GM19397 (cell line): Measurements from ENCODE around the gene DRP2.
"Not testable (repeated sequence)": the region's sequence is repeated elsewhere in the genome, so short reads cannot be mapped to it uniquely, and the experiment has no call there.

Experiments
- ATAC-seq: cut with Tn5 transposase; IDR thresholded peaks from one replicate; pipeline ENCODE4 v1.9.1; 2021; ENCODE audit warnings: mild to moderate bottlenecking, moderate library complexity; ENCODE audit not compliant: unreplicated experiment

Gene DRP2

GRCh38 chrX:101219116-101219863 is at the start of gene DRP2:
Gene DRP2, plus strand, starts transcription at chrX:101219786. Its CDS starts 11,862 bp downstream, at chrX:101231648.
- ATAC-seq, result no peak

DNA sequence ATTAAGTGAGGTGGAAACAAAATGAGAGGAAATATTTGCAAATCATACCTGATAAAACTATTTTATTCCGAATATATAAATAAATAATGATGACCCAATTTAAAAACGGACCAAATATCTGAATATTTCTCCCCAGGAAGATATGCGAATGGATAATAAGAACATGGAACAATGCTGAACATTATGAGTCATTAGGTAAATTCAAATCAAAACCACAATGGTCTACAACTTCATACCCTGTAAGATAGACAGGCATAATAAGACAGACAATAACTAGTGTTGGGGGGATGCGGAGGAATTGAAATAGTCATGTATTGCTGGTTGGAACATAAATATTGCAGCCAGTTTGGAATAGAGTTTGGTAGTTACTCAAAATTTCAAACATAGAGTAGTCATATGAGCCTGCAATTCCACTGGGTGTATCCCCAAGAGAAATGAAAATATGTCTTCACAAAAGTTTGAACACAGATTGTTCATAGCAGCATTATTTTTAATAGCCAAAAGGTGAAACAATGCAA is 47.6 kb upstream of the DRP2 start:
- no peak for ATAC-seq

GRCh38 chrX:101176439-101176838 is 43.1 kb upstream of the DRP2 start:
- no peak for ATAC-seq

DNA sequence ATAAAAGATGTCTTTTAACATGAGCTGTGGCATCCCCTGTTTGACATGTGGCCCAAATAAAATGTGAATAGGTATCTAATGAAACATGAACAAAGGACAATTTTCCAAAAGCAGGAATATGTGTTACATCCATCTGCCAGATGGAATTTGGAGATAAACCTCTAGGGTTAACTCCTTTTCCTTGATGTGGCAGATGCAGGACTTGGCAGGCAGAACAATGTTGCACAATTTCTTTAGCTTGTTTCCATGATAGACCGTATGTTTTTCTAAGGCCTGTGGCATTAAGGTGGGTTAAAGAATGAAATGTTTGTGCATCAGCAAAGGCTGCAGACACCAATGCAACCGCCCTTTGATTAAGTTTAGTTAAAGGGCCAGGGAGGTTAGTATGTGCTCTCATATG is 34.7 kb upstream of the DRP2 start:
- not testable (repeated sequence) for ATAC-seq

DNA sequence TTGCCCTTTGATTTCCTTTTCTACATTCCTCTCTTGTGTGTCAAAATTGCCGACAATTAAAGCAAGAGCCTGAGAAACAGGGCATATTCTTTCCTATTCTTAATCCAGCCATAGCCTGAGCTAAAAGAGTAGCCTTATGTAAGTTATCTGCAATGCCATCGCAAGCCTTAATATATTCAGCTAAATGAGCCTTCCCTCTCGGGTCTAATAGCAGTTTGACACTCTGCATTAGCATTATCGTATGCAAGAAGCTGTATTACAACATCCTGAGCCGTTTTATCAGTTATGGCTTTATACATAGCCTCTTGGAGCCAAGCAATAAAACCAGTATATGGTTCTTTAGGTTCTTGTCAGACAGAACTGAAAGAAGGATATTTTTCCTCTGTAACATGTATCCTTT is 31.6 kb upstream of the DRP2 start:
- ATAC-seq, result not testable (repeated sequence)

DNA sequence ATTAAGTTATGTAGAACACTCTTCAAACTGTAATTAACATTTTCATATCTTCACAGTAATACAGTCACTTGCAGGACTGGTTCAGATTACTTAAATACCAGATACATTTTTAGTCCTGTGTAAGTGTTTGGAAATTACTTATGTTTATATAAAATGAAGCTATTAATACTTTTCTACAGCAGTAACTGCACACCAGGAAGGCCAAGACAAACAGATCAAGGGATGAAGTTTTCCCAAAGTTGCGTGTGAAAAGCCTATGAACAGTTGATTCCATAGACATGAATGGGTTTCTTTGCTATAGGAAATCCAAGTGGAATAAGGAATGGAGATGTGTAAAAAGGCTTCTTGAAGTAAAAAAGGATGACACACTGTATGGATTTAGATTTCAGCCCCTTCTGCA is 28.9 kb upstream of the DRP2 start:
- ATAC-seq, result no peak

DNA sequence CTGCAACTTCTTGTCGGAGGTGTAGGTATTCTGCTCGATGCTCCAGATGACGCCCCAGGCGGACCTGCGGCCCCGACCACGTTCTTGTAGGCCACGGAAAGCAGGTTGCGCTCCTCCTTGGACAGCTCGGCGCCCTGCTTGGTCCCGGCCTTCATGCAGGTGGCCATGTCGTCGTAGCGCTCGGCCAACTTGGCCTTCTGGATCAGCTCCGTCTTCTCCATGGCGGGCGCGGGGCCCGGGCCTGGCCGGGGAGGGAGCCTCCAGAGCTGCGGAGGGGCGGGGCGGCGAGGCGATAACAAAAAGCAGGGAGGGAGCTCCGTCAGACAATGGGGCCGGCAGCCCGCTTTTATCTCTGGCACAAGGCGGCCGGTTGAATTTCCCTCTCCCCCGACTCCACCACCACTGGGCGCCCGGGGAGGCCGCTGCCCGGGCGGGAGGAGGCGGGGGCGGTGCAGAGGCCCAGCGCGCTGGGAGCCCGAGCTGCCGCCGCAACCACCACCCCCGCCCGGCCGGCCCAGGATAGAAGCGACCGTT is 28.3 kb upstream of the DRP2 start:
- ATAC-seq, result no peak

- ATAC-seq, result no peak
These were observed 24.0 kb upstream of the DRP2 start for GRCh38 chrX:101195442-101196173.

GRCh38 chrX:101203761-101204351 is 15.7 kb upstream of the DRP2 start:
- ATAC-seq, result no peak

DNA sequence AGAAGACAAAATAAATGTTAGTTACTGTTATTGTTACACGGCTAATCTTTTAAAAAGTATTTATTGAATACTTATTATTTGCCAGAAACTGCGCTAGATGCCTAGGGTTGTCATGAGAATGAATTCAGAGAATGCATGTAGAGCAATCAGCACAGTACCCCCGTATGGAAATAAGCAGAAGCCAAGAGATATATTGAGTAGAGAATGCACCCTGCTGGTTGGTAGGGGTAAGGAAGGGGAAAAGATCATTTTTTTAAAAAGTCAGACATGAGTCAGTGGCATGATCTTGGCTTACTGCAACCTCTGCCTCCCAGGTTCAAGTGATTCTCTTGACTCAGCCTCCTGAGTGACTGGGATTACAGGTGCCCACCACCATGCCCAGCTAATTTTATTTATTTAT is 13.1 kb upstream of the DRP2 start:
- ATAC-seq, result peak; percentile 49

DNA sequence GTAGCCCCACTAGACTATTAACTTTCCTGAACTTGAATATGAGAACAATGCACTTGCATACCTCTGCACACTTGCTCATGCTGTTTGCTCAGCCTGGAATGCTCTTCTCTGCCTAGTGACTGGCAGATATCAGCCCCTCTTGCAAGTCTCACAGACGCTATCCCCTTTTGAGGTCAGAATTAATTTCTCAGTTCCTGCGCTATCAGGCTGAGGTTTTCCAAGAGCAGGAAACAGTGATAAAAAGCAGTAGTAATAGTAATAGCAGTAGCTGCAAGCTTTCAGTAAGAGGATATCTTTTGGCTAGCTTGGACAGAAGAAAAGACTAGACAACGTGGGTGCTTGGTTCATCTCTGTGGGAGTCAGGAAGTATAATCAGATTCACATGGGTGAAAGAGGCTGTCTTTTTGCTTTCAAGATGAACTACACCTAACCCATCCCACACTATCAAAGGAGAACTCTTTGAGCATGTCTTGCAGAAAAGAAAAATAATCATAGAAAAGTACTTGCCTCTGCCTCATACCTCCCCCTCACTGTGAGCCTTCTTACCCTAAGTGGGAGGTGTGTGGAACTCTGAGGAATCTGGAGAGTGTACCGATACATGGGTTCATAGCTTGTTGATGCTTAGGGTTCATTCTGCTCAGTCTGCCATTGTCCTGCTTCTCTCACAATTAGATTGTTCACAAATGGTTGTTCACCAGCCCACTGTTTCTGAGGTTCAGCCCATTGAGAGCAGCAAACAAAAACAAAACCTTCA is 11.3 kb upstream of the DRP2 start:
- ATAC-seq, result no peak

DNA sequence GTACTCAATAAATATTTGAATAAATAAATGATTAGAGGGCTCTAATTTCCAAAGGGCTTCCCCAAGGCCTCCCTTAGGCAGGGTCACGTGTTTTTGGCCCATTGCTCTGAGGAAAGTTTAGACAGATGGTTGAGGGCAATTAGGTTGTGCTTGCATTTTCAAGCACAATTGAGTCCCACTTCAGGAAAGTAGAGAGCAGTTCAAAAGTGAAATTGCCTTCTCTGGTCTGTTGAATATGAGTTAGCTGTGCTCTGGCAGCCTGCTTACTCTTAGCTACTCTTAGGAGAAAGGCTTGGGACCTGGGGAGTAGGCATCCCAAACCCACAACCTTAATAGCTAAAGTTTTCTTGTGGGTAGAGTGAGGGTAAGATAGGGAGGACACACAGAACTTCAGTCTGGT is 9.0 kb upstream of the DRP2 start:
- no peak for ATAC-seq

DNA sequence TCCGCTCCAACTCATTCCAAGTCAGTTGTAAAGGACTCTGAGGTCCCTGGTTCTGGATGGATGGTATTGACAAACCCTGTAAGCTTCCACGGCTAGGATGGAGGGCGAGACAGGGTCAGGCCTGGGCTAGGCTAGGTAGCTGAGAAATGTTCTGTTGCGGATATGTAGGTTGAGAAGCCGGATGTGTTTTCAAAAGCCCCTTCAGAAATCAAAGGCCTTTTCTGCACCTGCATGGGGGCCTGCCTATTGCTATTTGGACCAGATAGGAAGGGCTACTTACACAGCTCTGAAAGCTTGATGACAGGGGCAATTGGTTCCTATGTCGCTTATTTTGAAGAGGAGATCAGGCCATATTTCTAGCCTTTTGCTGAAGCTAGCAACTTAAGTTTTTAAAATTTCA is 1.9 kb upstream of the DRP2 start:
- ATAC-seq, result no peak

GRCh38 chrX:101219864-101220346 is 319 bp downstream of the DRP2 start:
- ATAC-seq, result no peak

GRCh38 chrX:101220662-101221260 is 1.2 kb downstream of the DRP2 start:
- ATAC-seq, result no peak

GRCh38 chrX:101223226-101223625 is 3.6 kb downstream of the DRP2 start:
- no peak for ATAC-seq

GRCh38 chrX:101229170-101229569 is 9.6 kb downstream of the DRP2 start:
- ATAC-seq, result no peak

DNA sequence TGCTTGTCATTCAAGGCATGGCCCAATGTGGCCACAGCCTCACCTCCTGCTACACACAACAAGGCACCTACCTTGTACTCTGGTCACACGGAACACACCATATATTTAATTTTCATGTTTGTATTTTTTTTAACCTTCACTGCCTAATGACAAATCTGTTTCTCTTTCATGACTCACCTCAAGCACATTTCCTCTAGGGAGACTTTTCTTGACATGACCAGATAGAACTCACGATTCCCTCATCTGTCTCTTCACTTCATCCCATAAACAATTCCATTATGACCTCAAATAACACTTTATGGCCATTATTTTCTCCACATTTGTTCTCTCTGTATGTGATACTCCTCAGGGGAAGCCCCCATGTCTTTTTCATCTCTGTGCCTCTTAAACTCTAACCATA is 11.1 kb downstream of the DRP2 start:
- no peak for ATAC-seq

DNA sequence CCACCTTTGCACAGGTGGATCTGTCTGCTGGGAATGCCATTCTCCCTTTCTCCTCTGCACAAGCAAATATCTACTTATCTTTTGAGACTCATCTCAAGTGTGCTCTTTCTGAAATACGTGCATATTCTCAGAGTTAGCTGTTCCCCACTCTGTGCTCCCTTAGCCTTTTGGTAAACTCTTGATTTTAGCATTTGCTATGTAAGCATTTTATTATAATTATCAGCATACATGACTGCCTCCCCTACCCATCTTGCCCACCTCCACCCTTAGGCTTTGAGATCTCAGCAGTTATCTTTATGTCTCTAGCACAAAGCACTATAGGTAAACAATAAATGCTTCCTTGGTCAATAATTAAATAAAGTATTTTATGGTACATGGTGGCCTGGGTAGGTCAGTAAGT is 11.5 kb downstream of the DRP2 start:
- no peak for ATAC-seq

DNA sequence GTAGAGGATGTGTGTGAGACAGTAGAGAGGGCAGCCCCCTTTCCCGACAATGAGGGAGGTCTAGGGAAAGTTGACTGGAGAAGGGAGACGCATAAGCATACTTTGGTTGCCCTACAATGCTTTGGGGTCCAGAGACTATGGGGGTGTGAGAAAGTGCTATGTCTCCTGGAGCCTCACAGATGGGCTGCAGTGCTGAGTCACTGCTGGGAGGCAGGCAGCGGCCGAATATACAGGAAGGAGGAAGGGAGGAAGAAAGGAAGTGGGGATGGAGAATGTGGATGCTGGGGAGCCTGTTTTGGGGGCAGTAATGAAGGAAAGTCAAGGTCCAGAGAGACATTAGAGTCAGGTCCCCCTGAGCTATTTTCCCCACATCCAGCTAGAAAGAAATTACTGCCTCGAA is 12.7 kb downstream of the DRP2 start:
- ATAC-seq, result no peak
